Glutamatergic neuron (in vitro differentiated cells): ENCODE data around the gene MCTP1. TPM values are rescaled to one million over a fixed set of nuclear protein-coding genes. Genes with fewer than 3 reads are reported as not detected.

Experiments
- DNase-seq: peaks from one replicate; pipeline ENCODE4 v3.0.0; 2022
- H3K27ac Mint-ChIP-seq: one replicate; pipeline ENCODE4 v1.8.0; 2020; ENCODE audit warnings: mild to moderate bottlenecking, mixed read lengths, inconsistent platforms; ENCODE audit not compliant: unreplicated experiment
- H3K27me3 Mint-ChIP-seq: one replicate; pipeline ENCODE4 v1.8.0; 2020; ENCODE audit warnings: mild to moderate bottlenecking, moderate library complexity, mixed read lengths, inconsistent platforms; ENCODE audit not compliant: unreplicated experiment
- H3K36me3 Mint-ChIP-seq: one replicate; pipeline ENCODE4 v1.8.0; 2020; ENCODE audit warnings: mild to moderate bottlenecking, mixed read lengths, inconsistent platforms; ENCODE audit not compliant: unreplicated experiment
- H3K4me1 Mint-ChIP-seq: one replicate; pipeline ENCODE4 v1.8.0; 2020; ENCODE audit warnings: mild to moderate bottlenecking, low read depth, mixed read lengths, inconsistent platforms; ENCODE audit not compliant: unreplicated experiment
- H3K4me3 Mint-ChIP-seq: one replicate; pipeline ENCODE4 v1.8.0; 2020; ENCODE audit warnings: mild to moderate bottlenecking, mixed read lengths, inconsistent platforms; ENCODE audit not compliant: unreplicated experiment
- H3K9me3 Mint-ChIP-seq: one replicate; pipeline ENCODE4 v1.8.0; 2020; ENCODE audit warnings: mild to moderate bottlenecking, moderate library complexity, mixed read lengths, inconsistent platforms; ENCODE audit not compliant: unreplicated experiment
- total RNA-seq: library from RNA; stranded (reverse); fragmentation: NEBNext Ultra II Directional; extraction: Animal tissue kit (Norgen Biotek cat#: 25700); gene quantifications from one replicate; pipeline ENCODE4 v1.2.1, GENCODE V29; 2021; ENCODE audit not compliant: unreplicated experiment
- TF ChIP-seq, protein P1 (sequence below): fragments of 200-600 bp; sonication (generic); IDR thresholded peaks from one replicate; pipeline ENCODE4 v1.5.0; 2021; ENCODE audit not compliant: partially characterized antibody, unreplicated experiment

The MCTP1 gene
- total RNA-seq, 1 donor from 2014 or later = 1.7 TPM

DNA sequence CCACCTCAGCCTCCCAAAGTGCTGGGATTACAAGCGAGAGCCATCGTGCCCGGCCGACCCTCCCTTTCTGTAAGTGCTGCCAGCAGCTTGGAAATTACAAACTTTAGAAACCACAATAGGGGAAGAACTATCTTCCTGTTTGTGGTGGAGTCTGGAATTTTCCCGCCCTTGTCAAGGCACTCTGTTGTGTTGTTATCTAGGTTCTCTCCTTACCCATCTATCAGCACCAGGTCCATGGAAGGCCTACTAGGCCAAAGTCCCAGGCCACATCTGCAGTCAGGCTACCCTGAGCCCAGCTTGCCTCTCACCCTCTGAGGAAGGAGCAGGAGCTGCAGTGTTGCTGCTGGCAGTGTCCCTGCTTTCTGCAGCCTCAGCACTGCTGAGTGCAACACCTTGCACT is 214.9 kb downstream of the MCTP1 start:
- no peak for DNase-seq
- Mint-ChIP-seq H3K27ac (no peak overlapping the region), H3K4me1 (no peaks in the 10 kb centered on the region), H3K4me3 (no peak overlapping the region), H3K27me3 (no peaks in the 10 kb centered on the region), H3K9me3 (no peaks in the 10 kb centered on the region), H3K36me3 (no peaks in the 10 kb centered on the region)
- TF ChIP-seq, protein P1, sequence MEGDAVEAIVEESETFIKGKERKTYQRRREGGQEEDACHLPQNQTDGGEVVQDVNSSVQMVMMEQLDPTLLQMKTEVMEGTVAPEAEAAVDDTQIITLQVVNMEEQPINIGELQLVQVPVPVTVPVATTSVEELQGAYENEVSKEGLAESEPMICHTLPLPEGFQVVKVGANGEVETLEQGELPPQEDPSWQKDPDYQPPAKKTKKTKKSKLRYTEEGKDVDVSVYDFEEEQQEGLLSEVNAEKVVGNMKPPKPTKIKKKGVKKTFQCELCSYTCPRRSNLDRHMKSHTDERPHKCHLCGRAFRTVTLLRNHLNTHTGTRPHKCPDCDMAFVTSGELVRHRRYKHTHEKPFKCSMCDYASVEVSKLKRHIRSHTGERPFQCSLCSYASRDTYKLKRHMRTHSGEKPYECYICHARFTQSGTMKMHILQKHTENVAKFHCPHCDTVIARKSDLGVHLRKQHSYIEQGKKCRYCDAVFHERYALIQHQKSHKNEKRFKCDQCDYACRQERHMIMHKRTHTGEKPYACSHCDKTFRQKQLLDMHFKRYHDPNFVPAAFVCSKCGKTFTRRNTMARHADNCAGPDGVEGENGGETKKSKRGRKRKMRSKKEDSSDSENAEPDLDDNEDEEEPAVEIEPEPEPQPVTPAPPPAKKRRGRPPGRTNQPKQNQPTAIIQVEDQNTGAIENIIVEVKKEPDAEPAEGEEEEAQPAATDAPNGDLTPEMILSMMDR = no peak

- no peaks in the 10 kb centered on the region for H3K27me3 Mint-ChIP-seq
- no peaks in the 10 kb centered on the region for H3K9me3 Mint-ChIP-seq
- no peaks in the 10 kb centered on the region for H3K4me1 Mint-ChIP-seq
- H3K27ac Mint-ChIP-seq = no peak overlapping the region
- no peaks in the 10 kb centered on the region for H3K36me3 Mint-ChIP-seq
- no peak for DNase-seq
- TF ChIP-seq, protein P1 = no peak
- H3K4me3 Mint-ChIP-seq = no peak overlapping the region
Measured at GRCh38 chr5:95069021-95069420, 215.9 kb downstream of the MCTP1 start.

DNA sequence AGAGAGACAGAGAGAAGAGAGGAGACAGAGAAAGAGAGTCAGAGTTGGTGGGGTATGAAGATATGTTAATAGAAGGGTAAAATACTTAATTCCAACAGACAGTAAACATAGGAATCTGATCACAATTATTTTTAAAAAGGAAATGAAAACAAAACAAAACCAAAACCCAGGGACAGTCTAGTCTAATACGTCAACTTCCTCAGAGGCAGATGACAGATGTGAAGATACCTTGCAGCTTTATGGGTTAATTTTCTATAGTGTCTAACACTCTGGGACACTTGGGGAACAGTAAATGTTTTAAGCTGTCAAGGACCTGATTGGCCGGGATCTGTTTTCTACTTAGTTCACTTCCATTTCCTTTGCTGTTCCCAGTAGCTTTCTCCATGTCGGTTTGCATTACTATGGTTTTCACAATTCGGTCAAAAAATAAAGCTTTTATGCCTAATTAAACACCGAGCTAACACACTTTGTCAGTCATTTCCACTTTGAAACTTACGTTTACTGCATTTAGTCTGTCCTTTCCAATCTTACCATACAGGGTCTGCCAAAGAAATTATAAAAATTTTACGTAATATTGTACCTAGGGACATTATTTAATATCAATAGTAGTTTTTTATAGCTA is 216.5 kb downstream of the MCTP1 start:
- Mint-ChIP-seq H3K4me1 (no peaks in the 10 kb centered on the region), H3K27me3 (no peaks in the 10 kb centered on the region), H3K36me3 (no peaks in the 10 kb centered on the region), H3K9me3 (no peaks in the 10 kb centered on the region), H3K4me3 (no peak overlapping the region), H3K27ac (no peak overlapping the region)
- TF ChIP-seq, protein P1 = no peak
- no peak for DNase-seq

DNA sequence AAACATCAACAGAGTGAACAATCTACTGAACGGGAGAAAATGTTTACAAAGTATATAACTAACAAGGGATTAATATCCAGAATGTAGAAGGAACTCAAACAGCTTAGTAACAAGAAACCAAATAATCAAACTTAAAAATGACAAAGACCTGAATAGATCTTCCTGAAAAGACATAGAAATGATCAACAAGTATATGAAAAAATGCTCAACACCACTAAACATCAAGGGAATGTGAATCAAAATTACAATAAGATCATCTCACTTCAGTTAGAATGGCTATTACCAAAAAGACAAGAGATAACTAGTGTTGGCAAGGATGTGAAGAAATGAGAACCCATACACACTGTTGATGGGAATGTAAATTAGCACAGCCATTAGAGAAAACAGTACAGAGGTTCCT is 218.8 kb downstream of the MCTP1 start:
- TF ChIP-seq, protein P1 = no peak
- H3K4me1 Mint-ChIP-seq = no peaks in the 10 kb centered on the region
- H3K9me3 Mint-ChIP-seq = no peaks in the 10 kb centered on the region
- no peak for DNase-seq
- H3K27ac Mint-ChIP-seq = no peak overlapping the region
- no peaks in the 10 kb centered on the region for H3K27me3 Mint-ChIP-seq
- H3K4me3 Mint-ChIP-seq = no peak overlapping the region
- H3K36me3 Mint-ChIP-seq = no peaks in the 10 kb centered on the region

DNA sequence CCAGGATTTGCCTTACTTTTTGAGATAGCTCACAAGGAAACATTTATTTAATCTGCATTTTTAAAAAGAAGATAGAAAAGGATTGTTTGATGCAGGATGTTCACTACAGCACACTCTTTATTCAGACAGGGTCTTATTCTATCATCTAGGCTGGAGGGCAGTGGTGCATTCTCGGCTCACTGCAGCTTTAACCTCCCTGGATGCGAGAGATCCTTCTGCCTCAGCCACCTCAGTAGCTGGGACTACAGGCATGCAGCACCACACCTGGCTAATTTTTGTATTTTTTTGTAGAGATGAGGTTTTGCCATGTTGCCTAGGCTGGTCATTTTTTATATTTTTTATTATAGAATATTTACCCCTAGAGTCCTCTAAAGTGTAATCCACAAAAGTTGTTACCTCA is 221.4 kb downstream of the MCTP1 start:
- TF ChIP-seq, protein P1 = no peak
- Mint-ChIP-seq H3K9me3 (no peaks in the 10 kb centered on the region), H3K27me3 (no peaks in the 10 kb centered on the region), H3K36me3 (no peaks in the 10 kb centered on the region), H3K27ac (no peak overlapping the region), H3K4me3 (no peak overlapping the region), H3K4me1 (no peaks in the 10 kb centered on the region)
- no peak for DNase-seq
